Smooth muscle cell of the brain vasculature (primary cell): ENCODE data around the gene SFMBT2.

Source experiments
- DNase-seq: peaks from one replicate; pipeline ENCODE4 v3.0.0-alpha.2; 2012; ENCODE audit warnings: low read depth, low spot score

Gene SFMBT2

DNA sequence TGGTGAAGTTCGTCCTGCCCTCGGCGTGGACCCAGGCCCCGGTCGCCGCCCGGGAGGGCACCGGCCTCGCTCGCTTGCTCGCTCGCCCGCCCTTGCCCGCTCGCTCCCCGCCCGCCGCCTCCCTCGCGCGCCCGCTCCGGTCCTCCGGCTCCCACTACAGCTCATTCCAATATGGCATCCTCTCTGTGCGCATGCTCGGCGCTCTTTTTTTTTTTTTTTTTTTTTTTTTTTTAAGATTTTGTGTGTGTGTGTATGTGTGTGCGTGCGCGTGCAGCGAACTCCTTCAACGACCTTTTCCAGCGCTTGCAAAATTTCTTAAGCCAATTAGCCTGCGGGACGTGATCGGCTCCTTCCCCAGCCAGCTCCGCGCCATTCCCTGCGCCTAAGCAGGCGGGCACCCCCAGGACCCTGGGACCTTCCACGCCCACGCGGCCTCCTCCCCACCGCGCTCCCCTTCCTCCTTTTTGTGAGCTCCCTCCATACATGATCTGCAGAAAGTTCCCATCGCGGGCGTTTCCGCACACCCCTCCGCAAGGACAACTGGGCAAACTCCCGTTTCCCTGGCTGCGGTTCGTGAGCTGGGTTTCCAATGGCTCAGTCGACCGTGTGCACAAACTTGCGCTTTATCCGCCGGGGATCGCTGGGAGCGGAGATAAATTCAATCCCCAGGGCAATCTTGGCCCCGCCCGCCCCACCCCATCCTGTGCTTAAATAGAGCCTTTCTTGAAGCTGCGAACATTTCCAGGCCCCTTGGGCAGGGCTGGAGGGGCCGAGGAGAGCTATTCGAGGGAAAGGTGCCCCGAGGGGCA, at the start of gene SFMBT2:
TSS of gene SFMBT2 (minus strand) at position 173 of the 809 bp plus-strand sequence. CDS start 29,136 bp downstream, outside the sequence.
- no peak for DNase-seq

DNA sequence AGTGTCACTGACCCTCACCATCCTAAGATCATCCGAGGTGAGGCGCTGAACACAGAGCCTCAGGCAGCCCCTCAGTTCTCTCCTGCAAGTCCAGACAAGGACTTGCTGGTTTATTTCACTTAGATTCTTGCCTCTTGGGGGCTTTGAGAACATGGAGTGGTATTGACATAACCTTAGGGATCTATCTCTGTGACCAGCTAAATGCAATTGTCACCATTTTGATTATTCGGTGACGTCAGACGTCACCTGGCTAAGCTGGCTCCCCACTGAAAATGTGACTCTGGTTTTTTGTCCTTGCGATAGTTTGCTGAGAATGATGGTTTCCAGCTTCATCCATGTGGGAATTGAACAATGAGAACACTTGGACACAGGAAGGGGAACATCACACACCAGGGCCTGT, 49.2 kb upstream of the SFMBT2 start:
- no peak for DNase-seq

DNA sequence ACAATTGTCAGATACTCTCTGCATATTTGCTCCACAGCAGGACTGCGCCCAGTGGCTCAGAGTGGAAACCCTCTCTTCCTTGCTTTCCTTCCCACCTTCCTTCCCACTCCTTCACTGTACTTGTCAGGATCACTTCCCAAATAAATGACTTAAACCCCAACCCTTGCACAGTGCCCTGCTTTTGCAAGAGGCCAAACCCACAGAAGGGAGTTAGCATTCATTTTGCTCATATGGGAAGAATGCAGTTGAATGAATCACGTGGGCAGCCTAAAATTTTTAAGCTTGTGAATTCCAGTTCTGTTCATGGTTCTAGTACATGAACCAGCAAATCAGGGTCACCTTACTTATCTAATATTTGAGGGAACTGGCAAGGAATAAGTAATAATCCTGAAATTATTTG, 47.7 kb upstream of the SFMBT2 start:
- DNase-seq = no peak

DNA sequence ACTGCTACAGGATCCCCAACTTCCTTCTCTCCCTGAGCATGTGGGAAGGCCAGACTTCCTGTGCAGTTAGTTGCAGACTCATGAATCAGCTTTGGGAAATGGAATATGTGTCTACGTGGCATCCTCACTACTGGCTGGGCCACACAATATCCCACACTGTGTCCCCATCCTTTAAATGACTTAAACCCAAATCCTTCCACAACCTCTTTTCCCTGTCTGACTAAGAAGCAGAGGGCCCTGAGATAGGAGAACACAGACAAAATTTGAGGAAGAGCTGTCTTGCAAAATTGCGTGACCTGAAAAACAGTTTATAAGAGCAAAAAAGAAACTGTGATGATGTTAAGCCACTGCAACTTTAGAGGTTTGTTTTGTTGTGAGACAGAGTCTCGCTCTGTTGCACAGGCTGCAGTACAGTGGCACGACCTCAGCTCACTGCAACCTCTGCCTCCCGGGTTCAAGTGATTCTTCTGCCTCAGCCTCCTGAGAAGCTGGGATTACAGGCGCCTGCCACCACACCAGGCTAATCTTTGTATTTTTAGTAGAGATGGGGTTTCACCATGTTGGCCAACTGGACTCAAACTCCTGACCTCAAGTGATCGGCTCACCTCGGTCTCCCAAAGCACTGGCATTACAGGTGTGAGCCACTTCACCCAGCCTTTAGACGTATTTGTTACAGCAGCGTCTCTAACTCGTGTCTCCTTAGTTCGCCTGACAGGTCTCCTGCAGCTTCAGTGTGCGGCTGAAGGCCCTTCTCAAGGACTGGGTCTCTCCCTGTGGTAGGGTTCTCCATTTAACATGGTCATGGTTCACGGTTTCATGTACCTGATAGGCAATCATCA, 46.9 kb upstream of the SFMBT2 start:
- no peak for DNase-seq

GRCh38 chr10:7449063-7449695, 38.3 kb upstream of the SFMBT2 start:
- no peak for DNase-seq

- no peak for DNase-seq
Observed at GRCh38 chr10:7445474-7446185, 34.8 kb upstream of the SFMBT2 start.

GRCh38 chr10:7444551-7445121, 33.8 kb upstream of the SFMBT2 start:
- no peak for DNase-seq

DNA sequence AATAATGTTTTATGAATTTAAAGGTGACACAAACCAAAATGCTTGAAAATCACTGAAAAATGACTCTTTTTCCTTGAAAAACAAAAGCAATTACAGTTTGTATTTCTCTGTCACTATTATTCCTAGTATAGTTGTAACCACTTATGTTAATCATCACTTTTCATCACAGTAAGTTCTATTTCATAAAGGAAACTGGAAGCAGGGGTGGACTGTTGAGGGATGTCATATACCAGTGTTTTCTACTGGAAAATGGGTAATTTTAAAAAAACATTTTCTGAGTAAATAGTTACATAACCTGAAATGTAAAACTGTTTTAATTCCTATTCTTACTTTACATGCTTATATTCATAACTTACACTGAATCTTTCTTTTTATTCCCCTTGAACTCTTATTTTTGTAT, 32.2 kb upstream of the SFMBT2 start:
- no peak for DNase-seq

DNA sequence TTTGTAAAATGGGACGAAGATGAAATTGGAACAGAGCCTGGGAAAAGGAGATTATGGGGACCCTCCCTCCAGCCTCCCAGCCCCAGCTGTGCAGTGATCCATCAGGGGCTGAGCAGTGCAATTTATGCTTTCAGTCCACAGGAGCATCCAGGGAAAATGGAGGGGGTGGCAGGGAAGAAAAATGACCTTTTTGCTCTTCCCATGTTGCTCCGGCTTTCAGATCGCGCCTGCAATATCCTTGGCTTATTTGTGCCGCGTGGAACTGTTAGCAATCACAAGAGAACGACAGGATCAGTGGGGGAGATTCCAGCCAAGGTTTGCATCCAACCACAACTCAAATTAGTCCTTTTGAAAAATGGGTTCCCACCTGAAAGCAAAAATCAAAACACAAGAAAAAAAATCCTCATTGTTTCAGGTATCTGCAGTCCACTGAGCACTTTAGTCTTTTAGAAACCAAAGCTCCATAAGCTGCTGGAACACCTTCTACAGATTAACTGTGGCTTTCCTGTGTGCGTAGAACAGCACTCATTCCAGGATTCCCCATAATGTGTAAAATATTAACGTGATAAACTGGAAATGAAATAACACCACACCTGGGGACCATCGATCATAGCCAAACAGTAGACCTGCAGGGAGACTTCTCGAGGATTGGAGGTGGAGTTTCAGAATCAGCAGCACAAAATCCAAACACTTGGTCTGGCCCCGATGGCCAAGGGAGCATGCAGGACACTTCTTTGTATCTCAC, 30.7 kb upstream of the SFMBT2 start:
- no peak for DNase-seq

DNA sequence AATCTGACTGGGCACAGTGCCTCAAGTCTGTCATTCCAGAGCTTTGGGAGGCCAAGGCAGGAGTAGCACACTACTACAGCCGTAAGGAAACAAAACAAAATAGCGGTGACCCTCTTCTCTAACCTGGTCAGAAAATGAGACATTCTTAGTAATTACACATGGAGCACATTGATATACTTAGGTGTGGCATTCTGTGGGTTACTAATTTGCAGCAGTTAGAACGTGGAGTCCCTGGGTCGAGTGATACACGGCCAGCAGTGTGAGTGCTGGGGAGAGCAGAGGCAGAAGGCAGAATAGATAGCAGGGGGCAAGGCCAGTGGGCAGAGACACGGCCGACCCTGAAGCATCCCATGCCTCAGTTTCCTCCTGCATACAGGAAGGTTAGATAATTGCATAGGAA, 28.9 kb upstream of the SFMBT2 start:
- DNase-seq = no peak

GRCh38 chr10:7438196-7438986, 27.6 kb upstream of the SFMBT2 start:
- no peak for DNase-seq

GRCh38 chr10:7436490-7437100, 25.8 kb upstream of the SFMBT2 start:
- no peak for DNase-seq

- DNase-seq = no peak
Observed at GRCh38 chr10:7435674-7436073, 24.8 kb upstream of the SFMBT2 start.

GRCh38 chr10:7434378-7434777, 23.5 kb upstream of the SFMBT2 start:
- DNase-seq = no peak

- DNase-seq = no peak
Observed at GRCh38 chr10:7433861-7434260, 23.0 kb upstream of the SFMBT2 start.

GRCh38 chr10:7432884-7433726, 22.3 kb upstream of the SFMBT2 start:
- no peak for DNase-seq

DNA sequence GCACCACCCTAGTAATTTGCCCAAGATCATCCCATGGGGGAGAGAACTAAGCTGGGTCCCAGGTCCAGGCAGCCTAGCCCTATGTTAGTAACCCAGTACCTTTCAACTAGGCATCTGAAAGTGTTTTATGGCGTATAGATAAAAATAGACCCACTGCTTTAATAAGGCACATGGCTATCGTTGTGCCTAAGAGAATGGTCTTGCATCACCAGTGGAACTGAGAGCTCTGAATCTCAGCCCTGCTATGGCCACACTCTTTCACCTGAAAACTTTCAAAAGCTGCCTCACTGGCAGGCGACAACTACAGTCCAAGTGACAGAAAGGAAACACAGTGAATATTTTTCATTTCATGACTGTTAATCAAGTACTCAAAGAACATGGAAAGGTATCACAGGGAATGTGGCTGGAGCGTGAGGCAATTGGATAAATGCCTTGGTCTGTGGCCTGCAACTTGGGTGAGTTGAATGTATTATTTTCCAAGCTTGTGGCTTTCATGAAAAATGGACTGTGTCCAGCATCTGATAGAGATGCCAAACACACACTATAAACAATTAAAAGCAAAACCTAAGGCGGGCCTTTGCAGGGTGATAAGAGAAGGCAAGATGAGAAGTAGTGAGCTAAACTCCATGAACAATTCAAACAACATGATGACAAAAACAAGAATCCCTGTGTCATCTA, 18.0 kb upstream of the SFMBT2 start:
- no peak for DNase-seq

DNA sequence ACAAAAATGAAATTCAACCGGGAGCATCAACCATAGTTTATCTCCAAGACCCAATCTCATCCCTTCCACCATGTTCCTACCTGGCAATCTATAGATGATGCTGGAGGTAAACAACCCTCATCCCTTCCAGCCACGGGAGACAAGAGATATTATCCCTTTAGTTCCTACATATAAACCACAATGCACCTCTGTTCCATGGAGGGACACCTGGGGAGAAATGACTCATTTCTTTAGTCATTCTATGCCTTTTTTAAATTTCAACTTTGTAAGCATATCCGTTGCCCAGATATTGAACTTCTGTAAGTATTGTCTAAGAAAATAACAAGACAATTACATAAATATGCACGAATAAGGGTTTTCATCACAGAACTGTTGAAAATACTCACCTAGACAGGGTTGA, 15.5 kb upstream of the SFMBT2 start:
- no peak for DNase-seq
